ENCODE measurements around the gene TMEM245. TPM values are rescaled to one million over a fixed set of nuclear protein-coding genes. Genes with fewer than 3 reads are reported as not detected.

TMEM245 gene
- total and polyA plus RNA-seq, 2 of the 13 experiments (the other 11 are each of a cell fraction or from before 2014, with no cell fraction given) = 53.5 to 55.4 TPM

DNA sequence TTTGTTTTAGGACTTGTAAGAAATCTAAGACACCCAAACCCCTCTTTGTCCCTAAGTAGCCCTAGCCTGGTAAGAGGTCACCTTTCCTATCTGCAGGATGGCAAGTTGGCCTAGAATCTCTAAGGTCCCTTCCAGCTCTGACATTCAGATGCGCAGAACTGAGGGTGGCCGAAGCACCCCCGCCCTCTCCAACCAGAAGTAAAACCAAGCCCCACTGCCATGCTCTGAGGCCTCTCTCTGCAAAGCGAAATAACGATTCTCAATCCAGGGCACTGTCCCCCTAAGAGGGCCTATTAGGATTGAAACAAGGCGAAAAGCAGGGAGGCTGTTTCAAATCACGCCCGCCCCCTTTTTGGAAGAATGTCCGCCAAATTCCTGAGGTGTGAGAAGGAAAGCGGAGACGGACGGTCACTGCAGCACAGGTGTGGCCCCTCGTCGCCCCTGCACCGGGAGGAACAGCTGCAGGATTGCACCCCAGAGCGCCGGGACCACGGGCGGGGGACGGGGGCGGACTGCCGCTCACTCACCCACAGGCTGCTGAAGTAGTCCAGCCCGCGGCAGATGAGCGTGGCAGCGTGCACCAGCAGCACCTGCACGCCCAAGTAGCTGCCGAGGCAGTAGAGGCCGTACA is 824 bp downstream of the TMEM245 start (continued):
- TF ChIP-seq DMTF1 (CRISPR knock-in tag; IDR thresholded peaks at IDR 0.05) (no peak), ZNF33A (CRISPR knock-in tag; IDR thresholded peaks at IDR 0.05; ENCODE audit: borderline replicate concordance) (no peak), ZNF564 (CRISPR knock-in tag; IDR thresholded peaks at IDR 0.05) (no peak), ZNF788 (CRISPR knock-in tag; IDR thresholded peaks at IDR 0.05; ENCODE audit: borderline replicate concordance) (no peak), SOX5 (CRISPR knock-in tag; IDR thresholded peaks at IDR 0.05; ENCODE audit: borderline replicate concordance) (no peak), FOXO1 (CRISPR knock-in tag; IDR thresholded peaks at IDR 0.05) (no peak), ZNF142 (CRISPR knock-in tag; IDR thresholded peaks at IDR 0.05) (no peak), ZNF326 (CRISPR knock-in tag; IDR thresholded peaks at IDR 0.05; ENCODE audit: borderline replicate concordance) (no peak), ZNF101 (CRISPR knock-in tag; IDR thresholded peaks at IDR 0.05; ENCODE audit: borderline replicate concordance, low read depth) (no peak), KAT2B (IDR thresholded peaks at IDR 0.05; ENCODE audit: borderline replicate concordance, low read depth, low read length) (no peak), SNAPC4 (CRISPR knock-in tag; IDR thresholded peaks at IDR 0.05) (0 out of 2 replicates have a peak, but pooled peaks have one; percentile 14), ZNF17 (CRISPR knock-in tag; IDR thresholded peaks at IDR 0.05) (no peak), ZMAT3 (CRISPR knock-in tag; conservative IDR thresholded peaks at IDR 0.05) (no peak), BCL6 (CRISPR knock-in tag; IDR thresholded peaks at IDR 0.05) (no peak), ZNF547 (CRISPR knock-in tag; IDR thresholded peaks at IDR 0.05) (no peak)
- TF ChIP-seq, protein P1, sequence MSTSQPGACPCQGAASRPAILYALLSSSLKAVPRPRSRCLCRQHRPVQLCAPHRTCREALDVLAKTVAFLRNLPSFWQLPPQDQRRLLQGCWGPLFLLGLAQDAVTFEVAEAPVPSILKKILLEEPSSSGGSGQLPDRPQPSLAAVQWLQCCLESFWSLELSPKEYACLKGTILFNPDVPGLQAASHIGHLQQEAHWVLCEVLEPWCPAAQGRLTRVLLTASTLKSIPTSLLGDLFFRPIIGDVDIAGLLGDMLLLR (CRISPR knock-in tag; IDR thresholded peaks at IDR 0.05) = no peak; the same call in 1 of the 2 replicates

Data from HepG2 (cell line).